HG03280 (cell line): ENCODE results near the gene ARHGAP18.

Source experiments
- ATAC-seq: cut with Tn5 transposase; IDR thresholded peaks from one replicate; pipeline ENCODE4 v1.9.1; 2021; ENCODE audit warnings: mild to moderate bottlenecking, moderate library complexity; ENCODE audit not compliant: unreplicated experiment

ARHGAP18 gene

GRCh38 chr6:129546702-129547101 lies 163.3 kb downstream of the ARHGAP18 start:
- no peak for ATAC-seq

DNA sequence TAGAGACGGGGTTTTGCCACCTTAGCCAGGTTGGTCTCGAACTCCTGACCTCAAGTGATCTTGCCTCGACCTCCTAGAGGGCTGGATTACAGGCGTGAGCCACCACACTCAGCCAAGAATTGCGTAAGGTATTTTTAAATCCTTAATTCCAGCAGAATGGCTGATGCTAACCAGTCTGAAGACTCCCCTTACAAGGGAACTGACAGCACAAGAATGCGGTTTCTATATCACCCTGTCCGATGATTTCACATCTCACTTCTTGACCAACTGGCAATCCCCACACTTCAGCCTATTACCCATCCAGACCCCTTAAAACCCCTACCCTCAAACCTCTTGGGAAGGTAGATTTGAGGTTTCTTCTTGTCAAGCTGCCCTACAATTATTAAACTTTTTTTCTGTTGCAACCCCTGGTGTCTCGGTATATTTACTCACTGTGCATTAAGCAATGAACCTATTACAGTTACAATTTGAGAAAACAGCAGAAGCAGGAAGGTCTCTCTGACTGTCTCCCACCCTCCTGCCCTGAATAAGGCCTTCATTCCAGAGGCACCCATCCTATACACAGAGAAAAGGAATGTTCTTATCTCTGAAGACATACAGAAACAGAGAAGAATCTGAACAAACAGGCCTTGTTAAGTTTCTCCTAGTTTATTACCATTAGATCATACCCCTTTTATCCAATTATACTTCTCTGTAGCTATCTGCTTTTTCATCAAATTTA lies 164.9 kb downstream of the ARHGAP18 start:
- ATAC-seq, result no peak

DNA sequence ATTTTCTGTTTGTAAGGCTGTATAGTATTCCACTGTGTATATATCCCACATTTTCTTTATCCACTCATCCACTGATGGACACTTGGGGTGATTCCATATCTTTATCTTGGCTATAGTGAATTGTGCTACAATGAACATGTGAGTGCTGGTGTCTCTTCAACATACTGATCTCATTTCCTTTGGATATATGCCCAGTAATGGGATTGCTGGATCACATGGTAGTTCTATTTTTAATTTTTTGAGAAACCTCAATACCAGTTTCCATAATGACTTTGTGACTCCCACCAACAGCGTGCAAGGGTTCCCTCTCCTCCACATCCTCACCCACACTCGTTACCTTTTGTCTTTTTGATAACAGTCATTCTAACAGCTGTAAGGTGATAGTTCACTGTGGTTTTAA lies 166.0 kb downstream of the ARHGAP18 start:
- ATAC-seq, result no peak

GRCh38 chr6:129542705-129543104 lies 167.3 kb downstream of the ARHGAP18 start:
- no peak for ATAC-seq

- no peak for ATAC-seq
Observed at GRCh38 chr6:129539032-129539431, 170.9 kb downstream of the ARHGAP18 start.

- no peak for ATAC-seq
Observed at GRCh38 chr6:129536271-129536670, 173.7 kb downstream of the ARHGAP18 start.

- ATAC-seq, result no peak
Observed at GRCh38 chr6:129534926-129535325, 175.1 kb downstream of the ARHGAP18 start.
